Panc1 (cell line): ENCODE data around the gene CTF1. TPM values are rescaled to one million over a fixed set of nuclear protein-coding genes. Genes with fewer than 3 reads are reported as not detected.

Source experiments
- ATAC-seq: fragments of 200-7000 bp; cut with Tn5 transposase; 2 replicates; pipeline ENCODE4 v1.9.1; 2020; ENCODE audit warnings: mild to moderate bottlenecking, moderate library complexity
- BruUV-seq: library from RNA; stranded (reverse); fragments of 400-500 nt; replicated peaks from 2 replicates; lab custom pipeline; 2021; lab: Mats Ljungman, UMichigan
- CTCF ChIA-PET: fragments of 300-600 bp; sonication (Branson Sonifier 250); formaldehyde crosslinking; loops from one replicate; lab custom pipeline; 2022; ENCODE audit warnings: antibody characterized with exemption; lab: Charles Lee
- POLR2A ChIA-PET: fragments of 300-600 bp; sonication (Branson Sonifier 250); formaldehyde crosslinking; loops from one replicate; lab custom pipeline; 2022; ENCODE audit warnings: antibody characterized with exemption; lab: Charles Lee
- DNase-seq: peaks from one replicate; pipeline ENCODE4 v3.0.0-alpha.2; 2010; ENCODE audit warnings: low read depth, low spot score
- H3K27ac ChIP-seq: 2 replicates; pipeline ENCODE4 v1.5.1; 2011; ENCODE audit warnings: mild to moderate bottlenecking, low read length, inconsistent platforms
- H3K27me3 ChIP-seq: fragments of 200-500 bp; sonication (Bioruptor generic); 2 replicates; pipeline ENCODE4 v1.6.0; 2014; ENCODE audit warnings: low read length, inconsistent platforms; ENCODE audit not compliant: control insufficient read depth, insufficient read depth
- H3K36me3 ChIP-seq: fragments of 200-500 bp; sonication (Bioruptor generic); 2 replicates; pipeline ENCODE4 v1.5.1; 2014; ENCODE audit warnings: inconsistent platforms, mild to moderate bottlenecking, low read length, moderate library complexity; ENCODE audit not compliant: control insufficient read depth, insufficient read depth
- H3K4me1 ChIP-seq: 2 replicates; pipeline ENCODE4 v1.5.1; 2011; ENCODE audit warnings: inconsistent platforms, mild to moderate bottlenecking, low read length, moderate library complexity; ENCODE audit not compliant: control insufficient read depth, insufficient read depth
- H3K4me3 ChIP-seq, 2 experiments: 2 replicates each; pipeline ENCODE4 v1.5.1; 2011 to 2012; ENCODE audit warnings: low read depth in 2 of 2, low read length in 2 of 2, mild to moderate bottlenecking in 2 of 2, inconsistent platforms in 1 of 2, moderate library complexity in 1 of 2
- H3K9me3 ChIP-seq: fragments of 200-500 bp; sonication (Bioruptor generic); 2 replicates; pipeline ENCODE4 v1.5.1; 2014; ENCODE audit warnings: low read depth, mild to moderate bottlenecking, inconsistent platforms, low read length, moderate library complexity; ENCODE audit not compliant: control insufficient read depth, insufficient read depth
- POLR2AphosphoS5 ChIP-seq: IDR thresholded peaks from 2 replicates; pipeline ENCODE4 v1.6.1; 2012; ENCODE audit warnings: mild to moderate bottlenecking, low read depth, low read length, moderate library complexity
- SIN3A ChIP-seq: IDR thresholded peaks from 2 replicates; pipeline ENCODE4 v1.6.1; 2012; ENCODE audit warnings: low read depth, mild to moderate bottlenecking, low read length, moderate library complexity, borderline replicate concordance; ENCODE audit not compliant: insufficient read depth
- TCF7L2 ChIP-seq: IDR thresholded peaks from 2 replicates; pipeline ENCODE4 v1.6.1; 2011; ENCODE audit warnings: mild to moderate bottlenecking, low read depth, low read length, inconsistent platforms
- in situ Hi-C: cut with HindIII; loops from 2 replicates; pipeline ENCODE4 v1.10.0; 2016; ENCODE audit warnings: low sequenced_read_pairs, low pct_unique_long_range_greater_than_20kb
- intact Hi-C: fragments of 100-400 bp; cut with micrococcal nuclease; formaldehyde crosslinking; loops from one replicate; pipeline ENCODE4 v1.10.0; 2022; ENCODE audit not compliant: unreplicated experiment
- total RNA-seq: library from RNA; stranded (reverse); gene quantifications from one replicate; pipeline ENCODE4 v1.2.1, GENCODE V29; 2021; ENCODE audit not compliant: unreplicated experiment
- TF ChIP-seq, protein P1 (sequence below): fragments of 450-650 bp; IDR thresholded peaks from 2 replicates; pipeline ENCODE4 v1.5.1; 2017; ENCODE audit warnings: mild to moderate bottlenecking
- TF ChIP-seq, protein P2 (sequence below), 2 experiments: IDR thresholded peaks; 2 replicates each; pipeline ENCODE4 v1.6.1; 2011 to 2012; ENCODE audit warnings: low read depth in 2 of 2, control low read depth in 1 of 2, low read length in 1 of 2, mild to moderate bottlenecking in 1 of 2, moderate library complexity in 1 of 2; ENCODE audit not compliant: insufficient read depth in 1 of 2

Gene CTF1
- total RNA-seq, 1 experiment from 2014 or later: 2.9 TPM

DNA sequence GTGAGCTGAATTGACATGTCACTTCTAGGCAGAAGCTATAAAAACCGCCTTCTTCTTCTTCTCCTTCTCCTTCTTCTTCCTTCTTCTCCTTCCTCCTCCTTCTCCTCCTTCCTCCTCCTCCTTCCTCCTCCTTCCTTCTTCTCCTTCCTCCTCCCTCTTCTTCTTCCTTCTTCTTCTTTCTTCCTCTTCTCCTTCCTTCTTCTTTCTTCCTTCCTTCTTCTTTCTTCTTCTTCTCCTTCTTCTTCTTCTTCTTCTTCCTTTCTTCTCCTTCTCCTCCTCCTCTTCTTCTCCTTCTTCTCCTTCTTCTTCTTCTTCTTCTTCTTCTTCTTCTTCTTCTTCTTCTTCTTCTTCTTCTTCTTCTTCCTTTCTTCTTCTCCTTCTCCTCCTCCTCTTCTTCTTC, 22.2 kb downstream of the CTF1 start:
- in situ Hi-C loops (no loop called here), intact Hi-C loops (no loop called here)
- Histone ChIP-seq H3K27ac (no peak overlapping the region), H3K4me1 (no peaks in the 10 kb centered on the region), H3K36me3 (no peaks in the 10 kb centered on the region), H3K4me3 (no peak overlapping the region), H3K9me3 (no peaks in the 10 kb centered on the region), H3K27me3 (no peaks in the 10 kb centered on the region)
- TF ChIP-seq SIN3A: no peak
- TF ChIP-seq TCF7L2: no peak
- TF ChIP-seq, protein P1, sequence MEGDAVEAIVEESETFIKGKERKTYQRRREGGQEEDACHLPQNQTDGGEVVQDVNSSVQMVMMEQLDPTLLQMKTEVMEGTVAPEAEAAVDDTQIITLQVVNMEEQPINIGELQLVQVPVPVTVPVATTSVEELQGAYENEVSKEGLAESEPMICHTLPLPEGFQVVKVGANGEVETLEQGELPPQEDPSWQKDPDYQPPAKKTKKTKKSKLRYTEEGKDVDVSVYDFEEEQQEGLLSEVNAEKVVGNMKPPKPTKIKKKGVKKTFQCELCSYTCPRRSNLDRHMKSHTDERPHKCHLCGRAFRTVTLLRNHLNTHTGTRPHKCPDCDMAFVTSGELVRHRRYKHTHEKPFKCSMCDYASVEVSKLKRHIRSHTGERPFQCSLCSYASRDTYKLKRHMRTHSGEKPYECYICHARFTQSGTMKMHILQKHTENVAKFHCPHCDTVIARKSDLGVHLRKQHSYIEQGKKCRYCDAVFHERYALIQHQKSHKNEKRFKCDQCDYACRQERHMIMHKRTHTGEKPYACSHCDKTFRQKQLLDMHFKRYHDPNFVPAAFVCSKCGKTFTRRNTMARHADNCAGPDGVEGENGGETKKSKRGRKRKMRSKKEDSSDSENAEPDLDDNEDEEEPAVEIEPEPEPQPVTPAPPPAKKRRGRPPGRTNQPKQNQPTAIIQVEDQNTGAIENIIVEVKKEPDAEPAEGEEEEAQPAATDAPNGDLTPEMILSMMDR: no peak
- no peak for TF ChIP-seq POLR2AphosphoS5
- TF ChIP-seq, protein P2, sequence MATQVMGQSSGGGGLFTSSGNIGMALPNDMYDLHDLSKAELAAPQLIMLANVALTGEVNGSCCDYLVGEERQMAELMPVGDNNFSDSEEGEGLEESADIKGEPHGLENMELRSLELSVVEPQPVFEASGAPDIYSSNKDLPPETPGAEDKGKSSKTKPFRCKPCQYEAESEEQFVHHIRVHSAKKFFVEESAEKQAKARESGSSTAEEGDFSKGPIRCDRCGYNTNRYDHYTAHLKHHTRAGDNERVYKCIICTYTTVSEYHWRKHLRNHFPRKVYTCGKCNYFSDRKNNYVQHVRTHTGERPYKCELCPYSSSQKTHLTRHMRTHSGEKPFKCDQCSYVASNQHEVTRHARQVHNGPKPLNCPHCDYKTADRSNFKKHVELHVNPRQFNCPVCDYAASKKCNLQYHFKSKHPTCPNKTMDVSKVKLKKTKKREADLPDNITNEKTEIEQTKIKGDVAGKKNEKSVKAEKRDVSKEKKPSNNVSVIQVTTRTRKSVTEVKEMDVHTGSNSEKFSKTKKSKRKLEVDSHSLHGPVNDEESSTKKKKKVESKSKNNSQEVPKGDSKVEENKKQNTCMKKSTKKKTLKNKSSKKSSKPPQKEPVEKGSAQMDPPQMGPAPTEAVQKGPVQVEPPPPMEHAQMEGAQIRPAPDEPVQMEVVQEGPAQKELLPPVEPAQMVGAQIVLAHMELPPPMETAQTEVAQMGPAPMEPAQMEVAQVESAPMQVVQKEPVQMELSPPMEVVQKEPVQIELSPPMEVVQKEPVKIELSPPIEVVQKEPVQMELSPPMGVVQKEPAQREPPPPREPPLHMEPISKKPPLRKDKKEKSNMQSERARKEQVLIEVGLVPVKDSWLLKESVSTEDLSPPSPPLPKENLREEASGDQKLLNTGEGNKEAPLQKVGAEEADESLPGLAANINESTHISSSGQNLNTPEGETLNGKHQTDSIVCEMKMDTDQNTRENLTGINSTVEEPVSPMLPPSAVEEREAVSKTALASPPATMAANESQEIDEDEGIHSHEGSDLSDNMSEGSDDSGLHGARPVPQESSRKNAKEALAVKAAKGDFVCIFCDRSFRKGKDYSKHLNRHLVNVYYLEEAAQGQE (IDR thresholded peaks at IDR 0.05; ENCODE audit: insufficient read depth in 1 of 2, low read depth in 2 of 2, low read length in 1 of 2): no peak
- no TSS peak for BruUV-seq
- DNase-seq: no peak
- CTCF ChIA-PET: no interaction called here
- POLR2A ChIA-PET: interaction anchor here (0.8 kb wide), 1 partner anchor 197 kb away, joined by 13 read pairs; no protein-coding TSS in a partner anchor
- ATAC-seq: no peak

DNA sequence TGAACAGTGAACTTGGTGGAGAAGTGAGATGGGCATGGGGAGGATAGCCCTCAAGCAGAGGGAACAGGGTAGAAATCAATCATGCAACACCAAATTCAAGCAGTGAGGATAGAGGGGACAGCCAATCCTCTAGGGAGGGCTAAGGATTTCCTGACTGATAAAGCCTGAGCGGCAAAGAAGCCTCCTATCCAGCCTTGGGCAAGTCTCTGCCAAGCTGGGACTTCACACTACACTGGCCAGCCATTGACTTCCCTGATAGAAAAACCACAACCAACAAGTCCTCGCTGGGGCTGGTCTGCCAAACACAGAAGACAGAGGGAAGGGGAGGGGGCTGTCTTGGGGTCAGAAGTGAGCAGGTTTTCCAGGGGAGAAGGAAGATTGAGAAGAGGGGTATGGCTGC, 24.5 kb downstream of the CTF1 start:
- H3K27me3 ChIP-seq: no peaks in the 10 kb centered on the region
- in situ Hi-C loops: no loop called here
- H3K4me1 ChIP-seq: peaks cover 9% of the 10 kb centered on the region
- no peak for TF ChIP-seq POLR2AphosphoS5
- no peak for TF ChIP-seq SIN3A
- no peak for TF ChIP-seq TCF7L2
- TF ChIP-seq, protein P1: no peak
- no peak for DNase-seq
- BruUV-seq: no TSS peak
- H3K9me3 ChIP-seq: no peaks in the 10 kb centered on the region
- intact Hi-C loops: no loop called here
- no peaks in the 10 kb centered on the region for H3K36me3 ChIP-seq
- ChIA-PET CTCF (no interaction called here), POLR2A (no interaction called here)
- no peak overlapping the region for H3K27ac ChIP-seq
- no peak overlapping the region for H3K4me3 ChIP-seq
- ATAC-seq: no peak
